HCT116 (cell line): Measurements from ENCODE around the gene TRIM38. TPM values are rescaled to one million over a fixed set of nuclear protein-coding genes. Genes with fewer than 3 reads are reported as not detected.
"Not testable (repeated sequence)": the region's sequence is repeated elsewhere in the genome, so short reads cannot be mapped to it uniquely, and the experiment has no call there.

Source experiments
- ATAC-seq: fragments of 200-7000 bp; cut with Tn5 transposase; 2 replicates; pipeline ENCODE4 v1.9.1; 2020; ENCODE audit warnings: mild to moderate bottlenecking, moderate library complexity
- BruUV-seq: library from RNA; stranded (reverse); fragments of 400-500 nt; replicated peaks from 2 replicates; lab custom pipeline; 2021; lab: Mats Ljungman, UMichigan
- CTCF ChIA-PET: fragments of 300-600 bp; sonication (Branson Sonifier 250); formaldehyde crosslinking; loops from one replicate; lab custom pipeline; 2021; ENCODE audit warnings: antibody characterized with exemption; lab: Charles Lee
- POLR2A ChIA-PET: fragments of 300-600, 350-600 bp; sonication (Branson Sonifier 250); formaldehyde crosslinking; loops from one replicate; lab custom pipeline; 2021; ENCODE audit warnings: antibody characterized with exemption; lab: Charles Lee
- RAD21 ChIA-PET, 2 experiments: fragments of 300-600 bp; sonication (Branson Sonifier 250); formaldehyde crosslinking; loops; one replicate each; lab custom pipeline; 2023; ENCODE audit warnings: low total read pairs in 2 of 2; ENCODE audit not compliant: uncharacterized antibody in 2 of 2, unreplicated experiment in 2 of 2, low non-redundant PET in 1 of 2; lab: Charles Lee
- DNase-seq: peaks from one replicate; pipeline ENCODE4 v3.0.0-alpha.2; 2010; ENCODE audit warnings: low read depth, low spot score
- H2AFZ ChIP-seq: fragments of 200-600 bp; shearing (Covaris generic), sonication (generic); 2 replicates; pipeline ENCODE4 v1.6.1; 2017; ENCODE audit warnings: low read depth, mixed run types, mixed read lengths, antibody characterized with exemption, low read length; ENCODE audit not compliant: poor library complexity, severe bottlenecking
- H3K27ac ChIP-seq: 2 replicates; pipeline ENCODE4 v1.5.1; 2012; ENCODE audit warnings: low read depth, low read length
- H3K27me3 ChIP-seq: fragments of 200-600 bp; sonication (generic); 2 replicates; pipeline ENCODE4 v1.6.1; 2016; ENCODE audit warnings: mixed run types, low read length, mixed read lengths; ENCODE audit not compliant: insufficient read depth
- H3K36me3 ChIP-seq, 2 experiments: fragments of 200-500 bp in 1 of 2; fragments of 200-600 bp in 1 of 2; sonication (Bioruptor generic) in 1 of 2; sonication (generic) in 1 of 2; 2 replicates each; pipeline versions ENCODE4 v1.5.1 to v1.6.1; 2014 to 2016; ENCODE audit warnings: low read length in 2 of 2, inconsistent platforms in 1 of 2, mixed read lengths in 1 of 2, mixed run types in 1 of 2; ENCODE audit not compliant: insufficient read depth in 2 of 2, control insufficient read depth in 1 of 2
- H3K4me1 ChIP-seq, 2 experiments: fragments of 200-600 bp in 1 of 2; sonication (generic) in 1 of 2; 2 replicates each; pipeline versions ENCODE4 v1.5.1 to v1.6.1; 2012 to 2017; ENCODE audit warnings: low read length in 2 of 2, inconsistent platforms in 1 of 2, mild to moderate bottlenecking in 1 of 2, mixed read lengths in 1 of 2, mixed run types in 1 of 2, moderate library complexity in 1 of 2; ENCODE audit not compliant: insufficient read depth in 2 of 2, control insufficient read depth in 1 of 2
- H3K4me2 ChIP-seq: fragments of 200-600 bp; sonication (generic); 2 replicates; pipeline ENCODE4 v1.6.1; 2017; ENCODE audit warnings: mixed run types, low read length, mixed read lengths
- H3K4me3 ChIP-seq, 2 experiments: fragments of 200-600 bp in 1 of 2; sonication (generic) in 1 of 2; replicated peaks in 1 of 2; 2 replicates each; pipeline ENCODE4 v1.5.1; 2011 to 2016; ENCODE audit warnings: low read length in 2 of 2, control low read depth in 1 of 2, low read depth in 1 of 2, mild to moderate bottlenecking in 1 of 2, mixed read lengths in 1 of 2, mixed run types in 1 of 2
- H3K79me2 ChIP-seq: fragments of 200-600 bp; sonication (generic); 2 replicates; pipeline ENCODE4 v1.6.1; 2017; ENCODE audit warnings: mild to moderate bottlenecking, mixed run types, low read length, moderate library complexity, mixed read lengths; ENCODE audit not compliant: insufficient read depth
- H3K9ac ChIP-seq: fragments of 200-600 bp; sonication (generic); 2 replicates; pipeline ENCODE4 v1.6.1; 2016; ENCODE audit warnings: low read length, mixed read lengths
- H3K9me2 ChIP-seq: fragments of 200-600 bp; sonication (generic), shearing (Covaris generic); 2 replicates; pipeline ENCODE4 v1.6.1; 2017; ENCODE audit warnings: mixed run types, mild to moderate bottlenecking, moderate library complexity; ENCODE audit not compliant: insufficient read depth
- H3K9me3 ChIP-seq, 2 experiments: fragments of 200-500 bp in 1 of 2; fragments of 200-600 bp in 1 of 2; sonication (Bioruptor generic) in 1 of 2; sonication (generic) in 1 of 2; 2 replicates each; pipeline ENCODE4 v1.6.1; 2014 to 2017; ENCODE audit warnings: low read length in 2 of 2, mixed read lengths in 2 of 2, inconsistent platforms in 1 of 2, low read depth in 1 of 2, mild to moderate bottlenecking in 1 of 2, mixed run types in 1 of 2, moderate library complexity in 1 of 2; ENCODE audit not compliant: control insufficient read depth in 1 of 2, insufficient read depth in 1 of 2
- H4K20me1 ChIP-seq: fragments of 200-600 bp; sonication (generic), shearing (Covaris generic); 2 replicates; pipeline ENCODE4 v1.6.1; 2017; ENCODE audit warnings: mixed run types, mild to moderate bottlenecking, moderate library complexity; ENCODE audit not compliant: insufficient read depth
- CBX3 ChIP-seq: IDR thresholded peaks from 2 replicates; pipeline ENCODE4 v1.6.1; 2012; ENCODE audit warnings: low read depth
- EGR1 ChIP-seq: IDR thresholded peaks from 2 replicates; pipeline ENCODE4 v1.6.1; 2012; ENCODE audit warnings: low read depth
- ELF1 ChIP-seq: IDR thresholded peaks from 2 replicates; pipeline ENCODE4 v1.6.1; 2012; ENCODE audit warnings: low read depth, borderline replicate concordance
- EZH2 ChIP-seq: fragments of 200-600 bp; sonication (generic); IDR thresholded peaks from 2 replicates; pipeline ENCODE4 v1.6.1; 2017; ENCODE audit warnings: antibody characterized with exemption, mixed run types
- JUND ChIP-seq: IDR thresholded peaks from 2 replicates; pipeline ENCODE4 v1.6.1; 2012
- POLR2A ChIP-seq: IDR thresholded peaks from 2 replicates; pipeline ENCODE4 v1.7.0; 2011; ENCODE audit warnings: borderline replicate concordance; ENCODE audit not compliant: insufficient read depth, insufficient read length; ENCODE audit errors: extremely low read depth
- POLR2AphosphoS5 ChIP-seq: IDR thresholded peaks from 2 replicates; pipeline ENCODE4 v1.6.1; 2011; ENCODE audit warnings: mild to moderate bottlenecking, low read depth, low read length, moderate library complexity
- RAD21 ChIP-seq: IDR thresholded peaks from 2 replicates; pipeline ENCODE4 v1.6.1; 2012; ENCODE audit warnings: low read depth, mild to moderate bottlenecking
- SIN3A ChIP-seq: IDR thresholded peaks from 2 replicates; pipeline ENCODE4 v1.6.1; 2012; ENCODE audit warnings: low read depth
- SP1 ChIP-seq: IDR thresholded peaks from 2 replicates; pipeline ENCODE4 v1.6.1; 2012; ENCODE audit warnings: low read depth
- SRF ChIP-seq: IDR thresholded peaks from 2 replicates; pipeline ENCODE4 v1.6.1; 2012; ENCODE audit warnings: low read depth
- YY1 ChIP-seq: IDR thresholded peaks from 2 replicates; pipeline ENCODE4 v1.6.1; 2011; ENCODE audit warnings: low read length, low read depth, moderate library complexity, mild to moderate bottlenecking; ENCODE audit not compliant: insufficient replicate concordance; ENCODE audit errors: extremely low read depth
- ZFX ChIP-seq: fragments of 450-650 bp; IDR thresholded peaks from 2 replicates; pipeline ENCODE4 v1.6.1; 2017
- intact Hi-C: fragments of 100-400 bp; cut with micrococcal nuclease; formaldehyde crosslinking; loops from 2 replicates; pipeline ENCODE4 v1.10.0; 2022
- total RNA-seq: library from RNA; stranded (reverse); gene quantifications from one replicate; pipeline ENCODE4 v1.2.1, GENCODE V29; 2021; ENCODE audit not compliant: unreplicated experiment
- TF ChIP-seq, protein P1 (sequence below), 3 experiments: fragments of 200-600 bp in 1 of 3; sonication (generic) in 1 of 3; IDR thresholded peaks in 2 of 3; conservative IDR thresholded peaks in 1 of 3; 2 replicates each; pipeline ENCODE4 v1.5.1; 2012 to 2017; ENCODE audit warnings: low read depth in 2 of 3, low read length in 2 of 3, antibody characterized with exemption in 1 of 3, borderline replicate concordance in 1 of 3, control low read depth in 1 of 3, mild to moderate bottlenecking in 1 of 3, mixed read lengths in 1 of 3, mixed run types in 1 of 3, moderate library complexity in 1 of 3; ENCODE audit not compliant: insufficient read depth in 1 of 3
- TF ChIP-seq, protein P2 (sequence below): IDR thresholded peaks from 2 replicates; pipeline ENCODE4 v1.6.1; 2012; ENCODE audit warnings: low read depth
- TF ChIP-seq, protein P3 (sequence below): IDR thresholded peaks from 2 replicates; pipeline ENCODE4 v1.6.1; 2012

TRIM38 gene
- total RNA-seq, 1 experiment from 2014 or later = 9.6 TPM

DNA sequence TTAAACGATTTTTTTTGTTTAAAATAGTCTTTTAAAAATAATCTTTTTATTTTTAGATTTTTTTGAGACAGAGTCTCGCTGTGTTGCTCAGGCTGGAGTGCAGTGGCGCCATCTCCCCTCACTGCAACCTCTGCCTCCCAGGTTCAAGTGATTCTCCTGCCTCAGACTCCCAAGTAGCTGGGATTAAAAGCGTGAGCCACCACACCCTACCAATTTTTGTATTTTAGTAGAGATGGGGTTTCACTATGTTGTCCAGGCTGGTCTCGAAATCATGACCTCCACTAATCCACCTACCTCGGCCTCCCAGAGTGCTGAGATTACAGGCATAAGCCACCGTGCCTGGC lies 30.7 kb downstream of the TRIM38 start:
- BruUV-seq, RAD21 ChIA-PET, H3K9me2 ChIP-seq, H3K36me3 ChIP-seq, H3K9me3 ChIP-seq, H3K27me3 ChIP-seq, DNase-seq, H4K20me1 ChIP-seq: not testable (repeated sequence)
- ChIA-PET POLR2A (interaction anchor here (0.5 to 2.1 kb wide), 10 partner anchors 10 to 59 kb away, joined by 3 to 8 read pairs (median 4); partner anchors contain the start of gene TRIM38), CTCF (interaction anchor here (0.7 to 3.8 kb wide), 10 partner anchors 8 to 204 kb away, joined by 3 to 20 read pairs (median 3); partner anchors contain the start of gene TRIM38)
- Histone ChIP-seq H3K9ac (peak overlapping the region; percentile 73), H3K27ac (peak overlapping the region; percentile 55; the same call in 1 of the 2 replicates), H3K4me2 (peak overlapping the region; percentile 78), H3K4me1 (peaks cover 6 to 15% of the 10 kb centered on the region in 2 experiments; a peak in 3 of 4 replicates), H2AFZ (peak overlapping the region; percentile 94), H3K79me2 (peaks cover 12% of the 10 kb centered on the region), H3K4me3 (peak overlapping the region; percentile 64 to 65)
- TF ChIP-seq RAD21 = 0 out of 2 replicates have a peak, but pooled peaks have one; percentile 5
- intact Hi-C loops = loop anchor here (10.0 kb wide), 1 partner anchor 279 kb away; no protein-coding TSS in a partner anchor
- ATAC-seq = peak; percentile 26

DNA sequence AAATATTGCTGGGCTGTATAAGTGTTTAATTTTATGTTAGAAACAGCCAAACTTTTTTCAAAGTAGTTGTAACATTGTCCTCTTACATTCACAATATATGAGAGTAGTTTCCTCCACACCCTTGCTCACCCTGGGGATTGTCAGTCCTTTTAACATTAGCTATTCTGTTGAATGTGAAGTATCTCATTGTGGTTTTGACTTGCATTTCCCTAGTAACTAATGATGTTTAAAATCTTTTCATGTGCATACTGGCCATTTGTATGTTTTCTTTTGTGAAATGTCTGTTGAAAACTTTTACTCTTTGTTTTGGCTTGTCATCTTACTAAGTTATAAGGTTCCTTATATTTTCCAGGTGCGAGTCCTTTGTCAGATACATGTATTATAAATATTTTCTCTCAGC lies 32.9 kb downstream of the TRIM38 start:
- no TSS peak for BruUV-seq
- Histone ChIP-seq H3K27ac (no peak overlapping the region), H3K36me3 (0 out of 4 replicates have a peak, but pooled peaks cover 3 to 6% of the 10 kb centered on the region in 2 experiments), H4K20me1 (no peaks in the 10 kb centered on the region), H3K27me3 (no peaks in the 10 kb centered on the region), H3K79me2 (peaks cover 12% of the 10 kb centered on the region), H3K4me1 (peaks cover 6 to 15% of the 10 kb centered on the region in 2 experiments; a peak in 3 of 4 replicates), H3K9me2 (no peaks in the 10 kb centered on the region), H2AFZ (no peak overlapping the region), H3K4me3 (no peak overlapping the region), H3K9me3 (no peaks in the 10 kb centered on the region), H3K9ac (no peak overlapping the region), H3K4me2 (no peak overlapping the region)
- ATAC-seq (no peak), DNase-seq (no peak)
- RAD21 ChIA-PET = no interaction called here
- CTCF ChIA-PET = interaction anchor here (0.7 kb wide), 1 partner anchor 772 kb away, joined by 3 read pairs; no protein-coding TSS in a partner anchor
- intact Hi-C loops = loop anchor here (10.0 kb wide), 1 partner anchor 281 kb away; no protein-coding TSS in a partner anchor
- POLR2A ChIA-PET = no interaction called here
- no peak for TF ChIP-seq YY1
- TF ChIP-seq RAD21 = no peak
- no peak for TF ChIP-seq SRF
- TF ChIP-seq, protein P1, sequence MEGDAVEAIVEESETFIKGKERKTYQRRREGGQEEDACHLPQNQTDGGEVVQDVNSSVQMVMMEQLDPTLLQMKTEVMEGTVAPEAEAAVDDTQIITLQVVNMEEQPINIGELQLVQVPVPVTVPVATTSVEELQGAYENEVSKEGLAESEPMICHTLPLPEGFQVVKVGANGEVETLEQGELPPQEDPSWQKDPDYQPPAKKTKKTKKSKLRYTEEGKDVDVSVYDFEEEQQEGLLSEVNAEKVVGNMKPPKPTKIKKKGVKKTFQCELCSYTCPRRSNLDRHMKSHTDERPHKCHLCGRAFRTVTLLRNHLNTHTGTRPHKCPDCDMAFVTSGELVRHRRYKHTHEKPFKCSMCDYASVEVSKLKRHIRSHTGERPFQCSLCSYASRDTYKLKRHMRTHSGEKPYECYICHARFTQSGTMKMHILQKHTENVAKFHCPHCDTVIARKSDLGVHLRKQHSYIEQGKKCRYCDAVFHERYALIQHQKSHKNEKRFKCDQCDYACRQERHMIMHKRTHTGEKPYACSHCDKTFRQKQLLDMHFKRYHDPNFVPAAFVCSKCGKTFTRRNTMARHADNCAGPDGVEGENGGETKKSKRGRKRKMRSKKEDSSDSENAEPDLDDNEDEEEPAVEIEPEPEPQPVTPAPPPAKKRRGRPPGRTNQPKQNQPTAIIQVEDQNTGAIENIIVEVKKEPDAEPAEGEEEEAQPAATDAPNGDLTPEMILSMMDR (IDR thresholded peaks at IDR 0.05 in 2 of 3, conservative IDR thresholded peaks at IDR 0.05 in 1 of 3; ENCODE audit: borderline replicate concordance in 1 of 3, insufficient read depth in 1 of 3, low read depth in 2 of 3, low read length in 2 of 3) = no peak
- TF ChIP-seq, protein P2, sequence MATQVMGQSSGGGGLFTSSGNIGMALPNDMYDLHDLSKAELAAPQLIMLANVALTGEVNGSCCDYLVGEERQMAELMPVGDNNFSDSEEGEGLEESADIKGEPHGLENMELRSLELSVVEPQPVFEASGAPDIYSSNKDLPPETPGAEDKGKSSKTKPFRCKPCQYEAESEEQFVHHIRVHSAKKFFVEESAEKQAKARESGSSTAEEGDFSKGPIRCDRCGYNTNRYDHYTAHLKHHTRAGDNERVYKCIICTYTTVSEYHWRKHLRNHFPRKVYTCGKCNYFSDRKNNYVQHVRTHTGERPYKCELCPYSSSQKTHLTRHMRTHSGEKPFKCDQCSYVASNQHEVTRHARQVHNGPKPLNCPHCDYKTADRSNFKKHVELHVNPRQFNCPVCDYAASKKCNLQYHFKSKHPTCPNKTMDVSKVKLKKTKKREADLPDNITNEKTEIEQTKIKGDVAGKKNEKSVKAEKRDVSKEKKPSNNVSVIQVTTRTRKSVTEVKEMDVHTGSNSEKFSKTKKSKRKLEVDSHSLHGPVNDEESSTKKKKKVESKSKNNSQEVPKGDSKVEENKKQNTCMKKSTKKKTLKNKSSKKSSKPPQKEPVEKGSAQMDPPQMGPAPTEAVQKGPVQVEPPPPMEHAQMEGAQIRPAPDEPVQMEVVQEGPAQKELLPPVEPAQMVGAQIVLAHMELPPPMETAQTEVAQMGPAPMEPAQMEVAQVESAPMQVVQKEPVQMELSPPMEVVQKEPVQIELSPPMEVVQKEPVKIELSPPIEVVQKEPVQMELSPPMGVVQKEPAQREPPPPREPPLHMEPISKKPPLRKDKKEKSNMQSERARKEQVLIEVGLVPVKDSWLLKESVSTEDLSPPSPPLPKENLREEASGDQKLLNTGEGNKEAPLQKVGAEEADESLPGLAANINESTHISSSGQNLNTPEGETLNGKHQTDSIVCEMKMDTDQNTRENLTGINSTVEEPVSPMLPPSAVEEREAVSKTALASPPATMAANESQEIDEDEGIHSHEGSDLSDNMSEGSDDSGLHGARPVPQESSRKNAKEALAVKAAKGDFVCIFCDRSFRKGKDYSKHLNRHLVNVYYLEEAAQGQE = no peak
- TF ChIP-seq JUND = no peak
- TF ChIP-seq, protein P3, sequence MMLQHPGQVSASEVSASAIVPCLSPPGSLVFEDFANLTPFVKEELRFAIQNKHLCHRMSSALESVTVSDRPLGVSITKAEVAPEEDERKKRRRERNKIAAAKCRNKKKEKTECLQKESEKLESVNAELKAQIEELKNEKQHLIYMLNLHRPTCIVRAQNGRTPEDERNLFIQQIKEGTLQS = no peak
- no peak for TF ChIP-seq CBX3
- TF ChIP-seq POLR2A = no peak
- TF ChIP-seq POLR2AphosphoS5 = no peak
- no peak for TF ChIP-seq SP1
- no peak for TF ChIP-seq EZH2
- no peak for TF ChIP-seq SIN3A
- no peak for TF ChIP-seq ELF1
- TF ChIP-seq EGR1 = no peak
- TF ChIP-seq ZFX = no peak
